SK-N-SH (cell line): ENCODE measurements around the gene CPB1. TPM values are rescaled to one million over a fixed set of nuclear protein-coding genes. Genes with fewer than 3 reads are reported as not detected.

Experiments
- FOSL2 ChIP-seq: IDR thresholded peaks from 2 replicates; pipeline ENCODE4 v1.4.0; 2012; ENCODE audit warnings: low read depth, mild to moderate bottlenecking, moderate library complexity, borderline replicate concordance
- FOXJ3 ChIP-seq: sonication (generic); formaldehyde crosslinking; IDR thresholded peaks from 2 replicates; pipeline ENCODE4 v1.5.1; 2020; ENCODE audit warnings: mild to moderate bottlenecking, missing genetic modification reagents
- GABPA ChIP-seq: IDR thresholded peaks from 2 replicates; pipeline ENCODE4 v1.4.0; 2012; ENCODE audit warnings: low read depth, mild to moderate bottlenecking
- JUND ChIP-seq: IDR thresholded peaks from 2 replicates; pipeline ENCODE4 v1.4.0; 2012
- MXI1 ChIP-seq: IDR thresholded peaks from 2 replicates; pipeline ENCODE4 v1.6.1; 2012; ENCODE audit warnings: mild to moderate bottlenecking, low read depth, low read length, improper control_type of control experiment
- NRF1 ChIP-seq: IDR thresholded peaks from 2 replicates; pipeline ENCODE4 v1.6.1; 2012; ENCODE audit warnings: low read depth, mild to moderate bottlenecking, low read length
- RAD21 ChIP-seq: IDR thresholded peaks from 2 replicates; pipeline ENCODE4 v1.6.1; 2012; ENCODE audit warnings: mild to moderate bottlenecking, low read length
- RFX5 ChIP-seq: IDR thresholded peaks from 2 replicates; pipeline ENCODE4 v1.6.1; 2012; ENCODE audit warnings: mild to moderate bottlenecking, improper control_type of control experiment, low read length
- RXRA ChIP-seq: IDR thresholded peaks from 2 replicates; pipeline ENCODE4 v1.4.0; 2012; ENCODE audit warnings: low read depth, mild to moderate bottlenecking, borderline replicate concordance
- SMC3 ChIP-seq: IDR thresholded peaks from 2 replicates; pipeline ENCODE4 v1.6.1; 2012; ENCODE audit warnings: low read depth, low read length, improper control_type of control experiment
- TAF1 ChIP-seq: IDR thresholded peaks from 2 replicates; pipeline ENCODE4 v1.6.1; 2012; ENCODE audit warnings: low read depth, mild to moderate bottlenecking, low read length, moderate library complexity, borderline replicate concordance
- TEAD4 ChIP-seq: IDR thresholded peaks from 2 replicates; pipeline ENCODE4 v1.4.0; 2012; ENCODE audit warnings: mild to moderate bottlenecking, borderline replicate concordance; ENCODE audit not compliant: insufficient read depth
- YY1 ChIP-seq: IDR thresholded peaks from 2 replicates; pipeline ENCODE4 v1.4.0; 2012; ENCODE audit warnings: low read depth, mild to moderate bottlenecking
- polyA plus RNA-seq, 3 experiments: library from polyadenylated mRNA; depleted of rRNA; stranded (reverse); fragments of >200 nt; gene quantifications; 2 replicates each; pipeline ENCODE4 v1.2.3, GENCODE V29; 2012
- TF ChIP-seq, protein P1 (sequence below): fragments of 150-350 bp; IDR thresholded peaks from 2 replicates; pipeline ENCODE4 v1.6.1; 2017; ENCODE audit warnings: antibody characterized with exemption, low read length, low read depth, borderline replicate concordance
- TF ChIP-seq, protein P2 (sequence below): IDR thresholded peaks from 2 replicates; pipeline ENCODE4 v1.6.1; 2012; ENCODE audit warnings: mild to moderate bottlenecking, low read depth, low read length, moderate library complexity
- TF ChIP-seq, protein P3 (sequence below): fragments of 150-350 bp; IDR thresholded peaks from 2 replicates; pipeline ENCODE4 v1.6.1; 2016; ENCODE audit warnings: mild to moderate bottlenecking, low read depth, low read length
- TF ChIP-seq, protein P4 (sequence below): IDR thresholded peaks from 2 replicates; pipeline ENCODE4 v1.4.0; 2012; ENCODE audit warnings: low read depth
- TF ChIP-seq, protein P5 (sequence below): IDR thresholded peaks from 2 replicates; pipeline ENCODE4 v1.4.0; 2012; ENCODE audit warnings: low read depth, borderline replicate concordance

Gene CPB1
- polyA plus RNA-seq, 1 of the 3 experiments (the other 2 are of a cell fraction): 0.26 TPM

DNA sequence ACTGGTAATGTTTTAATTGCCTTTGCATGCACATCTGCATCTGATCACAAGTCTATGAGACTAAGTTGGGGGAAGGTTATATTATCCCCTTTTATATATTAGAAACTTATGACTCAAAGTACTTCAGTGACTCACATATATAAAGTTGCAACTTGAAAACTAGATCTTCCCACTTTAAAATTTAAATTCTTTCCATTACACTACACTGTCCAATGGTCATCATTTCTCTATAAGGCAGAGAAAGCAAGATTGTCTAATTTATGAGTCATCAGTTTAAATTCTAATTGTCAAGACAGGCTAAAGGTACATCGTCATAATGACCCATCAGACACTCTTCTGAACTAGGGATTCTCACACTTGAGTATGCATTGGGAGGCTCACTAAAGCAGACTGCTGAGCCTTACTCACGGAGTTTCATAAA lies 75.4 kb downstream of the CPB1 start (continued):
- TF ChIP-seq, protein P1, sequence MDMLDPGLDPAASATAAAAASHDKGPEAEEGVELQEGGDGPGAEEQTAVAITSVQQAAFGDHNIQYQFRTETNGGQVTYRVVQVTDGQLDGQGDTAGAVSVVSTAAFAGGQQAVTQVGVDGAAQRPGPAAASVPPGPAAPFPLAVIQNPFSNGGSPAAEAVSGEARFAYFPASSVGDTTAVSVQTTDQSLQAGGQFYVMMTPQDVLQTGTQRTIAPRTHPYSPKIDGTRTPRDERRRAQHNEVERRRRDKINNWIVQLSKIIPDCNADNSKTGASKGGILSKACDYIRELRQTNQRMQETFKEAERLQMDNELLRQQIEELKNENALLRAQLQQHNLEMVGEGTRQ: no peak
- TF ChIP-seq MXI1 (no peak), FOSL2 (peak; percentile 41; the same call in 1 of the 2 replicates), RAD21 (no peak), RXRA (no peak), NRF1 (no peak), YY1 (no peak), TAF1 (no peak), SMC3 (no peak), FOXJ3 (CRISPR knock-in tag) (no peak), GABPA (no peak), TEAD4 (no peak), RFX5 (no peak), JUND (peak; percentile 37)
- TF ChIP-seq, protein P2, sequence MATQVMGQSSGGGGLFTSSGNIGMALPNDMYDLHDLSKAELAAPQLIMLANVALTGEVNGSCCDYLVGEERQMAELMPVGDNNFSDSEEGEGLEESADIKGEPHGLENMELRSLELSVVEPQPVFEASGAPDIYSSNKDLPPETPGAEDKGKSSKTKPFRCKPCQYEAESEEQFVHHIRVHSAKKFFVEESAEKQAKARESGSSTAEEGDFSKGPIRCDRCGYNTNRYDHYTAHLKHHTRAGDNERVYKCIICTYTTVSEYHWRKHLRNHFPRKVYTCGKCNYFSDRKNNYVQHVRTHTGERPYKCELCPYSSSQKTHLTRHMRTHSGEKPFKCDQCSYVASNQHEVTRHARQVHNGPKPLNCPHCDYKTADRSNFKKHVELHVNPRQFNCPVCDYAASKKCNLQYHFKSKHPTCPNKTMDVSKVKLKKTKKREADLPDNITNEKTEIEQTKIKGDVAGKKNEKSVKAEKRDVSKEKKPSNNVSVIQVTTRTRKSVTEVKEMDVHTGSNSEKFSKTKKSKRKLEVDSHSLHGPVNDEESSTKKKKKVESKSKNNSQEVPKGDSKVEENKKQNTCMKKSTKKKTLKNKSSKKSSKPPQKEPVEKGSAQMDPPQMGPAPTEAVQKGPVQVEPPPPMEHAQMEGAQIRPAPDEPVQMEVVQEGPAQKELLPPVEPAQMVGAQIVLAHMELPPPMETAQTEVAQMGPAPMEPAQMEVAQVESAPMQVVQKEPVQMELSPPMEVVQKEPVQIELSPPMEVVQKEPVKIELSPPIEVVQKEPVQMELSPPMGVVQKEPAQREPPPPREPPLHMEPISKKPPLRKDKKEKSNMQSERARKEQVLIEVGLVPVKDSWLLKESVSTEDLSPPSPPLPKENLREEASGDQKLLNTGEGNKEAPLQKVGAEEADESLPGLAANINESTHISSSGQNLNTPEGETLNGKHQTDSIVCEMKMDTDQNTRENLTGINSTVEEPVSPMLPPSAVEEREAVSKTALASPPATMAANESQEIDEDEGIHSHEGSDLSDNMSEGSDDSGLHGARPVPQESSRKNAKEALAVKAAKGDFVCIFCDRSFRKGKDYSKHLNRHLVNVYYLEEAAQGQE: no peak
- TF ChIP-seq, protein P3, sequence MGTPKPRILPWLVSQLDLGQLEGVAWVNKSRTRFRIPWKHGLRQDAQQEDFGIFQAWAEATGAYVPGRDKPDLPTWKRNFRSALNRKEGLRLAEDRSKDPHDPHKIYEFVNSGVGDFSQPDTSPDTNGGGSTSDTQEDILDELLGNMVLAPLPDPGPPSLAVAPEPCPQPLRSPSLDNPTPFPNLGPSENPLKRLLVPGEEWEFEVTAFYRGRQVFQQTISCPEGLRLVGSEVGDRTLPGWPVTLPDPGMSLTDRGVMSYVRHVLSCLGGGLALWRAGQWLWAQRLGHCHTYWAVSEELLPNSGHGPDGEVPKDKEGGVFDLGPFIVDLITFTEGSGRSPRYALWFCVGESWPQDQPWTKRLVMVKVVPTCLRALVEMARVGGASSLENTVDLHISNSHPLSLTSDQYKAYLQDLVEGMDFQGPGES: no peak
- TF ChIP-seq, protein P4, sequence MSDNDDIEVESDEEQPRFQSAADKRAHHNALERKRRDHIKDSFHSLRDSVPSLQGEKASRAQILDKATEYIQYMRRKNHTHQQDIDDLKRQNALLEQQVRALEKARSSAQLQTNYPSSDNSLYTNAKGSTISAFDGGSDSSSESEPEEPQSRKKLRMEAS: no peak
- TF ChIP-seq, protein P5, sequence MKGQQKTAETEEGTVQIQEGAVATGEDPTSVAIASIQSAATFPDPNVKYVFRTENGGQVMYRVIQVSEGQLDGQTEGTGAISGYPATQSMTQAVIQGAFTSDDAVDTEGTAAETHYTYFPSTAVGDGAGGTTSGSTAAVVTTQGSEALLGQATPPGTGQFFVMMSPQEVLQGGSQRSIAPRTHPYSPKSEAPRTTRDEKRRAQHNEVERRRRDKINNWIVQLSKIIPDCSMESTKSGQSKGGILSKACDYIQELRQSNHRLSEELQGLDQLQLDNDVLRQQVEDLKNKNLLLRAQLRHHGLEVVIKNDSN: no peak
